ENCODE data around the gene GPC6. TPM values are rescaled to one million over a fixed set of nuclear protein-coding genes. Genes with fewer than 3 reads are reported as not detected.

GPC6 gene
- total RNA-seq, 1 experiment from 2014 or later = 0.22 TPM

DNA sequence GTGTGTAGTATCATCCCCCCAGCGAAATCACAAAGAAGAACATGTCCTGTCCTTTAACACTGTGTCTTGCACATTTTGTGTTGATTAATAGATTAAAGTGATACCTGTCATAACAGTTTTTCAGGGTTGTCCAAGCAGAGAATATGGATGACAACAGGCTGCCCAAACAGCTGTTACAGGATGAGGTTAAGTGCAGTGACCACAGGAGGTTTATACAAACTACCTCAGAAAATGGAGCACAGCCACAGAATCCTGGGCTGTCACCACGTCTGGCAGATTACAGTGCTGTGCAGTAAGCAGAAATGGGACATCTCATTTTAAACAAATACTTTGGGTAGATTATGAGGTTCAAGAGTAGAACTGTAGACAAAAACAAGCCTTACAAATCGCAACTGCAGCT, 677.3 kb downstream of the GPC6 start:
- no peaks in the 10 kb centered on the region for H3K79me2 ChIP-seq (ENCODE audit: insufficient read depth, low read length)
- DNase-seq (ENCODE audit: low read depth, low spot score) = no peak
- no peak overlapping the region for H3K27ac ChIP-seq (ENCODE audit: low read depth, low read length)
- H4K20me1 ChIP-seq (ENCODE audit: insufficient read depth) = no peaks in the 10 kb centered on the region
- H3K36me3 ChIP-seq (ENCODE audit: control insufficient read depth in 1 of 2, insufficient read depth in 2 of 2, low read length in 2 of 2) = no peaks in the 10 kb centered on the region
- TF ChIP-seq JUND (IDR thresholded peaks at IDR 0.05) (no peak), CBX3 (IDR thresholded peaks at IDR 0.05; ENCODE audit: low read depth) (no peak), SP1 (IDR thresholded peaks at IDR 0.05; ENCODE audit: low read depth) (no peak), EZH2phosphoT487 (IDR thresholded peaks at IDR 0.05; ENCODE audit: borderline replicate concordance) (no peak), RAD21 (IDR thresholded peaks at IDR 0.05; ENCODE audit: low read depth) (no peak), SIN3A (IDR thresholded peaks at IDR 0.05; ENCODE audit: low read depth) (no peak), YY1 (IDR thresholded peaks at IDR 0.05; ENCODE audit: extremely low read depth, insufficient replicate concordance, low read depth, low read length) (no peak), TCF7L2 (IDR thresholded peaks at IDR 0.05; ENCODE audit: borderline replicate concordance, extremely low read depth, insufficient read depth, insufficient read length) (no peak), SRF (IDR thresholded peaks at IDR 0.05; ENCODE audit: low read depth) (no peak), ZFX (IDR thresholded peaks at IDR 0.05) (no peak), ATF3 (IDR thresholded peaks at IDR 0.05) (no peak)
- TF ChIP-seq, protein P1, sequence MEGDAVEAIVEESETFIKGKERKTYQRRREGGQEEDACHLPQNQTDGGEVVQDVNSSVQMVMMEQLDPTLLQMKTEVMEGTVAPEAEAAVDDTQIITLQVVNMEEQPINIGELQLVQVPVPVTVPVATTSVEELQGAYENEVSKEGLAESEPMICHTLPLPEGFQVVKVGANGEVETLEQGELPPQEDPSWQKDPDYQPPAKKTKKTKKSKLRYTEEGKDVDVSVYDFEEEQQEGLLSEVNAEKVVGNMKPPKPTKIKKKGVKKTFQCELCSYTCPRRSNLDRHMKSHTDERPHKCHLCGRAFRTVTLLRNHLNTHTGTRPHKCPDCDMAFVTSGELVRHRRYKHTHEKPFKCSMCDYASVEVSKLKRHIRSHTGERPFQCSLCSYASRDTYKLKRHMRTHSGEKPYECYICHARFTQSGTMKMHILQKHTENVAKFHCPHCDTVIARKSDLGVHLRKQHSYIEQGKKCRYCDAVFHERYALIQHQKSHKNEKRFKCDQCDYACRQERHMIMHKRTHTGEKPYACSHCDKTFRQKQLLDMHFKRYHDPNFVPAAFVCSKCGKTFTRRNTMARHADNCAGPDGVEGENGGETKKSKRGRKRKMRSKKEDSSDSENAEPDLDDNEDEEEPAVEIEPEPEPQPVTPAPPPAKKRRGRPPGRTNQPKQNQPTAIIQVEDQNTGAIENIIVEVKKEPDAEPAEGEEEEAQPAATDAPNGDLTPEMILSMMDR (IDR thresholded peaks at IDR 0.05 in 2 of 3, conservative IDR thresholded peaks at IDR 0.05 in 1 of 3; ENCODE audit: borderline replicate concordance in 1 of 3, insufficient read depth in 1 of 3, low read depth in 2 of 3, low read length in 2 of 3) = no peak
- no peak for ATAC-seq
- BruUV-seq (replicated peaks) = no TSS peak
- intact Hi-C loops (cut with micrococcal nuclease) = no loop called here
- H3K9me2 ChIP-seq (ENCODE audit: insufficient read depth) = no peaks in the 10 kb centered on the region
- H3K9ac ChIP-seq (ENCODE audit: low read length) = no peak overlapping the region
- ChIA-PET CTCF (no interaction called here), RAD21 (ENCODE audit: low non-redundant PET in 1 of 2, low total read pairs in 2 of 2, uncharacterized antibody in 2 of 2, unreplicated experiment in 2 of 2) (no interaction called here), POLR2A (no interaction called here)
- no peaks in the 10 kb centered on the region for H3K4me1 ChIP-seq (ENCODE audit: control insufficient read depth in 1 of 2, insufficient read depth in 2 of 2, low read length in 2 of 2)
- H3K4me2 ChIP-seq (ENCODE audit: low read length) = no peak overlapping the region
- peaks cover 5 to 11% of the 10 kb centered on the region in 2 experiments; a peak in 2 of 4 replicates for H3K9me3 ChIP-seq (ENCODE audit: control insufficient read depth in 1 of 2, insufficient read depth in 1 of 2, low read depth in 1 of 2, low read length in 2 of 2)
- no peaks in the 10 kb centered on the region for H3K27me3 ChIP-seq (ENCODE audit: insufficient read depth, low read length)
- H2AFZ ChIP-seq (ENCODE audit: low read depth, low read length, poor library complexity, severe bottlenecking) = no peak overlapping the region
- H3K4me3 ChIP-seq (replicated peaks in 1 of 2; ENCODE audit: low read depth in 1 of 2, low read length in 2 of 2) = no peak overlapping the region
